K562 (cell line): Measurements from ENCODE around the gene ATP1A3. TPM values are rescaled to one million over a fixed set of nuclear protein-coding genes. Genes with fewer than 3 reads are reported as not detected.

Experiments
- CAMTA2 ChIP-seq: fragments of 250-450 bp; sonication (Bioruptor Pico); conservative IDR thresholded peaks from 2 replicates; pipeline ENCODE4 v1.5.1; 2022
- CREBBP ChIP-seq: IDR thresholded peaks from one replicate; pipeline ENCODE4 v1.6.1; 2012; ENCODE audit warnings: low read depth, mild to moderate bottlenecking, control low read depth, inconsistent platforms, low read length
- ERF ChIP-seq: fragments of 450-650 bp; formaldehyde crosslinking; IDR thresholded peaks from 2 replicates; pipeline ENCODE4 v1.4.0; 2020; ENCODE audit warnings: mild to moderate bottlenecking, mixed read lengths
- GABPA ChIP-seq: fragments of 200-800 bp; sonication (Bioruptor generic); conservative IDR thresholded peaks from 2 replicates; pipeline ENCODE4 v1.6.1; 2016; ENCODE audit warnings: low read depth, missing genetic modification characterization, missing compliant biosample characterization
- HDAC3 ChIP-seq: fragments of 450-650 bp; IDR thresholded peaks from 2 replicates; pipeline ENCODE4 v1.6.1; 2018; ENCODE audit warnings: borderline replicate concordance, mild to moderate bottlenecking, moderate library complexity; ENCODE audit not compliant: partially characterized antibody
- JUNB ChIP-seq: fragments of 450-650 bp; formaldehyde crosslinking; conservative IDR thresholded peaks from 2 replicates; pipeline ENCODE4 v1.4.0; 2020; ENCODE audit warnings: mild to moderate bottlenecking
- MTF1 ChIP-seq: fragments of 250-450 bp; sonication (Bioruptor Pico); IDR thresholded peaks from 2 replicates; pipeline ENCODE4 v1.9.0; 2021; ENCODE audit warnings: moderate library complexity, mild to moderate bottlenecking, inconsistent platforms, borderline replicate concordance
- POLR2A ChIP-seq: fragments of 450-650 bp; conservative IDR thresholded peaks from 2 replicates; pipeline ENCODE4 v1.6.1; 2016
- RFX1 ChIP-seq: fragments of 450-650 bp; IDR thresholded peaks from 2 replicates; pipeline ENCODE4 v1.6.1; 2016; ENCODE audit warnings: mild to moderate bottlenecking, moderate library complexity
- SIRT6 ChIP-seq: IDR thresholded peaks from one replicate; pipeline ENCODE4 v1.6.1; 2012; ENCODE audit warnings: low read depth, mild to moderate bottlenecking, control low read depth, inconsistent platforms, low read length, moderate library complexity
- WHSC1 ChIP-seq: IDR thresholded peaks from one replicate; pipeline ENCODE4 v1.6.1; 2012; ENCODE audit warnings: low read length, control low read depth, inconsistent platforms
- ZBED1 ChIP-seq: IDR thresholded peaks from 2 replicates; pipeline ENCODE4 v1.6.1; 2014
- ZNF165 ChIP-seq: fragments of 250-450 bp; sonication (Bioruptor Pico); IDR thresholded peaks from 2 replicates; pipeline ENCODE4 v1.4.0; 2020; ENCODE audit warnings: borderline replicate concordance
- ZNF197 ChIP-seq: fragments of 200-800 bp; sonication (Bioruptor generic); IDR thresholded peaks from 2 replicates; pipeline ENCODE4 v1.6.1; 2016; ENCODE audit warnings: low read depth, missing genetic modification characterization, missing compliant biosample characterization
- ZNF316 ChIP-seq: fragments of 450-650 bp; IDR thresholded peaks from 2 replicates; pipeline ENCODE4 v1.6.1; 2016
- ZNF445 ChIP-seq: fragments of 250-450 bp; sonication (Bioruptor Pico); IDR thresholded peaks from 2 replicates; pipeline ENCODE4 v1.4.0; 2020; ENCODE audit warnings: low read depth, mild to moderate bottlenecking, moderate library complexity
- ZNF561 ChIP-seq: fragments of 450-650 bp; formaldehyde crosslinking; conservative IDR thresholded peaks from 2 replicates; pipeline ENCODE4 v1.4.0; 2020; ENCODE audit warnings: mild to moderate bottlenecking, moderate library complexity
- ZNF717 ChIP-seq: fragments of 250-450 bp; sonication (Bioruptor Pico); IDR thresholded peaks from 2 replicates; pipeline ENCODE4 v1.5.0; 2021
- ZNF766 ChIP-seq: fragments of 200-800 bp; sonication (Bioruptor generic); conservative IDR thresholded peaks from 2 replicates; pipeline ENCODE4 v1.6.1; 2016; ENCODE audit warnings: missing genetic modification characterization, missing compliant biosample characterization
- polyA plus RNA-seq, 8 experiments: library from polyadenylated mRNA; depleted of rRNA in 4 of 8; stranded (reverse) in 5 of 8; unstranded in 3 of 8; fragments of >200 nt; fragmentation: Nextera tagmentation in 2 of 8; fragmentation: Illumina TruSeq in 1 of 8; extraction: Ambion mirVana in 2 of 8; extraction: Trizol in 1 of 8; gene quantifications; 2 replicates each; pipeline versions ENCODE4 v1.2.1 to v1.2.3, GENCODE V29; 2011 to 2014; ENCODE audit warnings: inconsistent platforms in 1 of 8, missing spikeins in 1 of 8
- total RNA-seq, 7 experiments: library from RNA; depleted of rRNA in 6 of 7; stranded (reverse); fragments of >200 nt in 6 of 7; fragmentation: Illumina TruSeq in 2 of 7; extraction: Trizol in 2 of 7; gene quantifications; 2 replicates each; pipeline versions ENCODE4 v1.2.1 to v1.2.3, GENCODE V29; 2011 to 2021; ENCODE audit warnings: low replicate concordance in 1 of 7
- TF ChIP-seq, protein P1 (sequence below): fragments of 450-650 bp; IDR thresholded peaks from 2 replicates; pipeline ENCODE4 v1.6.1; 2018; ENCODE audit warnings: mild to moderate bottlenecking, low read depth; ENCODE audit not compliant: partially characterized antibody
- TF ChIP-seq, protein P2 (sequence below): sonication (generic); formaldehyde crosslinking; IDR thresholded peaks from 2 replicates; pipeline ENCODE4 v1.4.0; 2020; ENCODE audit warnings: mild to moderate bottlenecking, missing genetic modification reagents
- TF ChIP-seq, protein P3 (sequence below): fragments of 250-450 bp; sonication (Bioruptor Pico); IDR thresholded peaks from 2 replicates; pipeline ENCODE4 v1.5.0; 2020; ENCODE audit warnings: mild to moderate bottlenecking
- TF ChIP-seq, protein P4 (sequence below): sonication (generic); formaldehyde crosslinking; IDR thresholded peaks from 2 replicates; pipeline ENCODE4 v1.8.1; 2023; ENCODE audit warnings: mild to moderate bottlenecking, missing genetic modification reagents

Gene ATP1A3
- total and polyA plus RNA-seq, 9 of the 15 experiments (the other 6 are each of a cell fraction or from before 2014, with no cell fraction given) = 0.03 to 1.0 (median 0.17) TPM; not detected in 3

DNA sequence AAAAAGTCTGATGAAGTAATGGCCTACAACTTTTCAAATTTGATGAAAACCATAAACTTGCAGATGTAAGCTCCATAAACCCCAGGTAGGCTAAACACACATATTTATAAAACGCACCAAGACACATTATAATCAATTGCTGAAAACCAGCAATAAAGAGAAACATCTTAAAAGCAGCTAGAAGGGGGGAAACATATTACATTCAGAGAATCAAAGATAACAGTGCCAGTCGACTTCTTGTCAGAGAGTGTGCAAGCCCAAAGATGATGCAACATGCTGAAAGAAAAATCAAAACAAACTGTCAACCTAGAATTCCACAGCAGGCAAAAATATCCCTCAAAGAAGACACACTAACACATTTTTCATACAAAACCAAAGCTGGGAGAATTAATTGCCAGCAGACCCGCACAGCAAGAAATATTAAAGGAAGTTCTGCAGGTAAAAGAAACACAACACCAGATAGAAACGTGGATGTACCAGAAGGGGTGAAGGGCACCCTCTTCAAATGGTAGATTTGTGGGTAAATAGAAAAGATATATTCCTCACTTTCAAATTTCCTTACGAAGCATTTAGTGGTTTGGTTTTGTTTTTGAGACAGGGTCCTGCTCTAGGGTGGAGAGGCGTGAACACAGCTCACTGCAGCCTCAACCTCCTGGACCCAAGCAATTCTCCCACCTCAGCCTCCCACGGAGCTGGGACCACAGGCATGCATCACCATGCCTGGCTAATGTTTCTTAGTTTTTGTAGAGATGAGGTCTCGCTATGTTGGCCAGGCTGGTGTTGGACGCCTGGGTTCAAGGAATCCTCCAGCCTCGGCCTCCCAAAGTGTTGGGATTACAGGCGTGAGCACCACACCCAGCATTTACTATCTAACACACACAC lies 16.5 kb upstream of the ATP1A3 start (continued):
- TF ChIP-seq, protein P1, sequence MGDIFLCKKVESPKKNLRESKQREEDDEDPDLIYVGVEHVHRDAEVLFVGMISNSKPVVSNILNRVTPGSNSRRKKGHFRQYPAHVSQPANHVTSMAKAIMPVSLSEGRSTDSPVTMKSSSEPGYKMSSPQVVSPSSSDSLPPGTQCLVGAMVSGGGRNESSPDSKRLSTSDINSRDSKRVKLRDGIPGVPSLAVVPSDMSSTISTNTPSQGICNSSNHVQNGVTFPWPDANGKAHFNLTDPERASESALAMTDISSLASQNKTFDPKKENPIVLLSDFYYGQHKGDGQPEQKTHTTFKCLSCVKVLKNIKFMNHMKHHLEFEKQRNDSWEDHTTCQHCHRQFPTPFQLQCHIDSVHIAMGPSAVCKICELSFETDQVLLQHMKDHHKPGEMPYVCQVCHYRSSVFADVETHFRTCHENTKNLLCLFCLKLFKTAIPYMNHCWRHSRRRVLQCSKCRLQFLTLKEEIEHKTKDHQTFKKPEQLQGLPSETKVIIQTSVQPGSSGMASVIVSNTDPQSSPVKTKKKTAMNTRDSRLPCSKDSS = no peak
- TF ChIP-seq GABPA = no peak
- no peak for TF ChIP-seq HDAC3
- TF ChIP-seq ZNF316 = peak; percentile 30; the same call in 1 of the 2 replicates
- TF ChIP-seq CREBBP = no peak
- no peak for TF ChIP-seq POLR2A
- TF ChIP-seq ERF (CRISPR knock-in tag) = no peak
- peak; percentile 82; the same call in 1 of the 2 replicates for TF ChIP-seq ZNF766
- TF ChIP-seq, protein P2, sequence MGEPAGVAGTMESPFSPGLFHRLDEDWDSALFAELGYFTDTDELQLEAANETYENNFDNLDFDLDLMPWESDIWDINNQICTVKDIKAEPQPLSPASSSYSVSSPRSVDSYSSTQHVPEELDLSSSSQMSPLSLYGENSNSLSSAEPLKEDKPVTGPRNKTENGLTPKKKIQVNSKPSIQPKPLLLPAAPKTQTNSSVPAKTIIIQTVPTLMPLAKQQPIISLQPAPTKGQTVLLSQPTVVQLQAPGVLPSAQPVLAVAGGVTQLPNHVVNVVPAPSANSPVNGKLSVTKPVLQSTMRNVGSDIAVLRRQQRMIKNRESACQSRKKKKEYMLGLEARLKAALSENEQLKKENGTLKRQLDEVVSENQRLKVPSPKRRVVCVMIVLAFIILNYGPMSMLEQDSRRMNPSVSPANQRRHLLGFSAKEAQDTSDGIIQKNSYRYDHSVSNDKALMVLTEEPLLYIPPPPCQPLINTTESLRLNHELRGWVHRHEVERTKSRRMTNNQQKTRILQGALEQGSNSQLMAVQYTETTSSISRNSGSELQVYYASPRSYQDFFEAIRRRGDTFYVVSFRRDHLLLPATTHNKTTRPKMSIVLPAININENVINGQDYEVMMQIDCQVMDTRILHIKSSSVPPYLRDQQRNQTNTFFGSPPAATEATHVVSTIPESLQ = no peak
- 0 out of 2 replicates have a peak, but pooled peaks have one; percentile 44 for TF ChIP-seq ZNF717 (CRISPR knock-in tag)
- TF ChIP-seq, protein P3, sequence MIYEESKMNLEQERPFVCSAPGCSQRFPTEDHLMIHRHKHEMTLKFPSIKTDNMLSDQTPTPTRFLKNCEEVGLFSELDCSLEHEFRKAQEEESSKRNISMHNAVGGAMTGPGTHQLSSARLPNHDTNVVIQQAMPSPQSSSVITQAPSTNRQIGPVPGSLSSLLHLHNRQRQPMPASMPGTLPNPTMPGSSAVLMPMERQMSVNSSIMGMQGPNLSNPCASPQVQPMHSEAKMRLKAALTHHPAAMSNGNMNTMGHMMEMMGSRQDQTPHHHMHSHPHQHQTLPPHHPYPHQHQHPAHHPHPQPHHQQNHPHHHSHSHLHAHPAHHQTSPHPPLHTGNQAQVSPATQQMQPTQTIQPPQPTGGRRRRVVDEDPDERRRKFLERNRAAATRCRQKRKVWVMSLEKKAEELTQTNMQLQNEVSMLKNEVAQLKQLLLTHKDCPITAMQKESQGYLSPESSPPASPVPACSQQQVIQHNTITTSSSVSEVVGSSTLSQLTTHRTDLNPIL (CRISPR knock-in tag) = peak; percentile 55
- no peak for TF ChIP-seq ZBED1
- TF ChIP-seq, protein P4, sequence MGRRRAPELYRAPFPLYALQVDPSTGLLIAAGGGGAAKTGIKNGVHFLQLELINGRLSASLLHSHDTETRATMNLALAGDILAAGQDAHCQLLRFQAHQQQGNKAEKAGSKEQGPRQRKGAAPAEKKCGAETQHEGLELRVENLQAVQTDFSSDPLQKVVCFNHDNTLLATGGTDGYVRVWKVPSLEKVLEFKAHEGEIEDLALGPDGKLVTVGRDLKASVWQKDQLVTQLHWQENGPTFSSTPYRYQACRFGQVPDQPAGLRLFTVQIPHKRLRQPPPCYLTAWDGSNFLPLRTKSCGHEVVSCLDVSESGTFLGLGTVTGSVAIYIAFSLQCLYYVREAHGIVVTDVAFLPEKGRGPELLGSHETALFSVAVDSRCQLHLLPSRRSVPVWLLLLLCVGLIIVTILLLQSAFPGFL (CRISPR knock-in tag) = no peak
- TF ChIP-seq CAMTA2 = no peak
- no peak for TF ChIP-seq SIRT6
- TF ChIP-seq ZNF561 (CRISPR knock-in tag) = no peak; the same call in 1 of the 2 replicates
- no peak for TF ChIP-seq ZNF165 (CRISPR knock-in tag)
- TF ChIP-seq JUNB = peak; percentile 25; the same call in 1 of the 2 replicates
- TF ChIP-seq ZNF445 (CRISPR knock-in tag) = no peak
- no peak for TF ChIP-seq RFX1
- TF ChIP-seq MTF1 (CRISPR knock-in tag) = peak; percentile 62; the same call in 1 of the 2 replicates
- TF ChIP-seq WHSC1 = no peak
- peak; percentile 70 for TF ChIP-seq ZNF197
